Parathyroid adenoma (tissue), 2 donors: ENCODE measurements around the gene EVC.

Experiments
- H2AFZ ChIP-seq: fragments of 300-600 bp; sonication (generic); one replicate; pipeline ENCODE4 v1.7.0; 2017; ENCODE audit warnings: antibody characterized with exemption, mild to moderate bottlenecking
- H3K27ac ChIP-seq: fragments of 300-600 bp; sonication (generic); one replicate; pipeline ENCODE4 v1.7.0; 2017
- H3K27me3 ChIP-seq: fragments of 300-600 bp; sonication (generic); one replicate; pipeline ENCODE4 v1.7.0; 2017; ENCODE audit warnings: low read length; ENCODE audit not compliant: control insufficient read depth, insufficient read depth
- H3K36me3 ChIP-seq: fragments of 300-600 bp; sonication (generic); one replicate; pipeline ENCODE4 v1.7.0; 2017; ENCODE audit warnings: low read length; ENCODE audit not compliant: control insufficient read depth, insufficient read depth
- H3K4me1 ChIP-seq: fragments of 300-600 bp; sonication (generic); one replicate; pipeline ENCODE4 v1.7.0; 2017; ENCODE audit warnings: control low read depth
- H3K4me2 ChIP-seq: fragments of 300-600 bp; sonication (generic); one replicate; pipeline ENCODE4 v1.7.0; 2017; ENCODE audit warnings: low read length
- H3K4me3 ChIP-seq: fragments of 300-600 bp; sonication (generic); one replicate; pipeline ENCODE4 v1.7.0; 2017; ENCODE audit warnings: low read depth, low read length
- H3K79me2 ChIP-seq: fragments of 300-600 bp; sonication (generic); one replicate; pipeline ENCODE4 v1.7.0; 2017; ENCODE audit warnings: control low read depth
- H3K9ac ChIP-seq: fragments of 300-600 bp; sonication (generic); one replicate; pipeline ENCODE4 v1.7.0; 2017; ENCODE audit warnings: mild to moderate bottlenecking
- H3K9me3 ChIP-seq: fragments of 300-600 bp; sonication (generic); one replicate; pipeline ENCODE4 v1.7.0; 2017; ENCODE audit warnings: low read length; ENCODE audit not compliant: control insufficient read depth
- TF ChIP-seq, protein P1 (sequence below): fragments of 300-600 bp; sonication (generic); IDR thresholded peaks from one replicate; pipeline ENCODE4 v1.7.0; 2017; ENCODE audit warnings: antibody characterized with exemption, mild to moderate bottlenecking
- donor health status: primary hyperparathyroidism.

Gene EVC

DNA sequence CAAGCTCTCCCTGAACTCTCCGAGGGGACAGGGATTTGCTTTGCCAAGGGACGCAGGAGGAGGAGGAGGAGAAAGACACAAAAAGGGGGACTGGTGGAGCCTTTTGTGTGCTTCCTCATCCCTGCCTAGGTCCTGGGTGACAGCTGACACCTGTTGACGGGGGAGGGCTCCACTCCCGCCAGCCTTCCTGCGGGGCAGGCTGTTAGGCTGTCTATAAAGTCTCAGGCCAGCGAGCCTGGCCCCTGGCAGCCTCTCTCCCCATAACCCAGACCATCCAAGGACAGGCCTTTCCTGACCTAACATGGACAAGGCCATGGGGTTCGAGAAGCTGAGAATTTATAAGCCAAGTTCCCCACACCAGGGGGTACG is 1.8 kb upstream of the EVC start:
- Histone ChIP-seq H3K27ac (no peak overlapping the region), H3K79me2 (no peaks in the 10 kb centered on the region), H3K4me3 (no peak overlapping the region), H3K9ac (no peak overlapping the region), H3K4me2 (no peak overlapping the region), H3K36me3 (no peaks in the 10 kb centered on the region), H2AFZ (no peak overlapping the region), H3K27me3 (no peaks in the 10 kb centered on the region), H3K4me1 (no peaks in the 10 kb centered on the region), H3K9me3 (no peaks in the 10 kb centered on the region)
- TF ChIP-seq, protein P1, sequence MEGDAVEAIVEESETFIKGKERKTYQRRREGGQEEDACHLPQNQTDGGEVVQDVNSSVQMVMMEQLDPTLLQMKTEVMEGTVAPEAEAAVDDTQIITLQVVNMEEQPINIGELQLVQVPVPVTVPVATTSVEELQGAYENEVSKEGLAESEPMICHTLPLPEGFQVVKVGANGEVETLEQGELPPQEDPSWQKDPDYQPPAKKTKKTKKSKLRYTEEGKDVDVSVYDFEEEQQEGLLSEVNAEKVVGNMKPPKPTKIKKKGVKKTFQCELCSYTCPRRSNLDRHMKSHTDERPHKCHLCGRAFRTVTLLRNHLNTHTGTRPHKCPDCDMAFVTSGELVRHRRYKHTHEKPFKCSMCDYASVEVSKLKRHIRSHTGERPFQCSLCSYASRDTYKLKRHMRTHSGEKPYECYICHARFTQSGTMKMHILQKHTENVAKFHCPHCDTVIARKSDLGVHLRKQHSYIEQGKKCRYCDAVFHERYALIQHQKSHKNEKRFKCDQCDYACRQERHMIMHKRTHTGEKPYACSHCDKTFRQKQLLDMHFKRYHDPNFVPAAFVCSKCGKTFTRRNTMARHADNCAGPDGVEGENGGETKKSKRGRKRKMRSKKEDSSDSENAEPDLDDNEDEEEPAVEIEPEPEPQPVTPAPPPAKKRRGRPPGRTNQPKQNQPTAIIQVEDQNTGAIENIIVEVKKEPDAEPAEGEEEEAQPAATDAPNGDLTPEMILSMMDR: no peak

DNA sequence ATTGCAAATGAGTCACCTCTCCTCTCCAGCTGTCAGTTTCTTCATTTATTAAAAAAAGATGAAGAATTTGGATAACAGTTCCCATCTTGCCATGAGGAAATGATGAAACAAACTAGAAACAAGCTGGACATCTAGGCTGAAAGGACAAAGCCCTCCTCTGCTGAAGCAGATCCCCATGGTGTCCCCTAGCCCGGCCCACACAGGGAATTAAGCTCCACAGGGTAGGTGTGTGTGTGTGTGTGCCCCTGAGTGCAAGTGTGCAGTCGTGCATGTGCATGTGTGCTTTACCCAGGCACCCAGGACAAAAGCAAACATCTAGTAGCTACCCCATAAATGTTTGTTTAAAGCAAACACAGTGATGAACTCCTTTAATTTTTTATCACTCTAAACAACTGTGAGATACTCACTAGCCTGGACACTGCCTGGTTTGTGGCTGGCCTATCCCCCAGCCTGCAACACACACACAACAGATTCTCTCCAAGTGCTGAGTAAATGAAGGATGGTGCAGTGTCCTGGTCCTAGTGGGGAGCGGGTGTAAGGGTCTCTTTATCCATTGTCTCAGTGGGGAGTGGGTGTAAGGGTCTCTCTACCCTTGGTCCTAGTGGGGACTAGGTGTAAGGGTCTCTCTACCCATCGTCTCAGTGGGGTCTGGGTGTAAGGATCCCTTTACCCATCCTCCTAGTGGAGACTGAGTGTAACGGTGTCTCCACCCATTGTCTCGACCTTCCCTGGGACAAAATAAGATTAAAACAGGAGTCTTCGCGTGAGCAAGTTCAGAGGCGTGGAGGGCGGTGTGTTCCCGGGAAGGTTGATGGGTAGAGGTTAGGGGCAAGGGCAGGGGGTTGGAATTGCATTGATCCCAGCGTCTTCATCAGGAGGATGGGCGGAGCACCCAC is 688 bp upstream of the EVC start:
- Histone ChIP-seq H3K9me3 (no peaks in the 10 kb centered on the region), H3K4me3 (peak overlapping the region; percentile 39), H3K4me2 (peak overlapping the region; percentile 81), H3K36me3 (no peaks in the 10 kb centered on the region), H3K4me1 (no peaks in the 10 kb centered on the region), H3K9ac (no peak overlapping the region), H3K27me3 (no peaks in the 10 kb centered on the region), H3K79me2 (no peaks in the 10 kb centered on the region), H2AFZ (peak overlapping the region; percentile 68), H3K27ac (peak overlapping the region; percentile 39)
- TF ChIP-seq, protein P1: no peak

DNA sequence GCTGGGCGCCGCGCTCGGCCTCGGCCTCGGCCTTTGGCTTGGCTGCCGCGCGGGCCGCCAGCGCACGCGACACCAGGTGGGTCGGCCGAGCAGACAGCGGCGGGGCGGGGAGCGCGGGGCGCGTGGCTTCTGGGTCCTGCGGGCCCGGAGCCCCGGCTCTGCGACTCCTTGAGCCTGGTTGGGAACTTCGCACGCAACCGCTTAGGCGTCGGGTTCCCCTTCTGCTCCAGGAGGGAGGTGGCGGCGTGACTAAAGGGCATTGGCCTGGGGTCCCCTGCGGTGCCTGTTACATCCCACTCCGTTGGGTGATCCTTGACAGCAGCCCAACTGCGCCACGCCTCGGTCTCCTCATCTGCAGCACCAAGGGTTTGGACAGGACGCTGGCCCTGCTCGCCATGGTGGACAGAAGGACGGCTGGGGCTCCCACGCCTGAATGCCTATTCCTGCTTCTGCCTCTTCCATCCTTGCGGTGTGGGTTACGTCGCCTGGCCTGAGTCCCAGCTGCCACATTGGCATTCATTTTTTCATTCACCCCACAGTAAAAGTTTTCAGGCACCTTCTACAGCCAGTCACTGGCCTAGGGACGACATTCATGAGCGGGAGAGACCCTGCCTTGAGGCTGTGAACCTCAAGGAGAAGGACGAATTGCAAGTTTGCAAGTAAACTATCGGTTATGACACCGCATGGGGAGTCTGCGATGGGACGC is 631 bp downstream of the EVC start:
- H3K9ac ChIP-seq: no peak overlapping the region

DNA sequence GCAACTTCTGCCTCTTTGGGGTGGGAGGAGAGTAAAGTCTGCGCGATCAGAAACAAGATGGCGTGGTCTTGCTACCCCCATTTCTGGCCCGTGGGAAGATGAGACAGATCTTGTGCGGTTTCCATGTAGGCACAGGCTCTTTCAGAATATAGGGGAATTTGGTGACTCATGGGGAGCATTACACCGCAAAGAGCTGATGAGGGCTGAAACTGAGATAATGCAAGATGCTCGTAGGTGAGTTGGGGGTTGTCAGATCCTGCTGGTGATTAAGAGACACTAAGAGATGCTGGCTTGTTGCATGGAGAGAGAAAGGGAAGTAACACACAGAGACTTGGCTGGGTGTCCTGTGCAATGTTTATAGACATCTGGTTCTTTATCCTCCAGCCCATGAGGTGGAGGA is 1.5 kb downstream of the EVC start:
- no peak overlapping the region for H3K9ac ChIP-seq
- no peak overlapping the region for H3K4me3 ChIP-seq
- no peaks in the 10 kb centered on the region for H3K4me1 ChIP-seq
- H3K79me2 ChIP-seq: no peaks in the 10 kb centered on the region
- no peak overlapping the region for H3K27ac ChIP-seq
- no peaks in the 10 kb centered on the region for H3K36me3 ChIP-seq
- H3K9me3 ChIP-seq: no peaks in the 10 kb centered on the region
- no peaks in the 10 kb centered on the region for H3K27me3 ChIP-seq
- no peak overlapping the region for H2AFZ ChIP-seq
- peak overlapping the region; percentile 71 for H3K4me2 ChIP-seq
- TF ChIP-seq, protein P1: no peak

More for the DNA sequence above, 631 bp downstream of the EVC start:
- Histone ChIP-seq H3K27ac (no peak overlapping the region), H3K9me3 (no peaks in the 10 kb centered on the region), H3K27me3 (no peaks in the 10 kb centered on the region), H2AFZ (peak overlapping the region; percentile 50), H3K36me3 (no peaks in the 10 kb centered on the region), H3K79me2 (no peaks in the 10 kb centered on the region), H3K4me3 (peak overlapping the region; percentile 45), H3K4me2 (peak overlapping the region; percentile 71), H3K4me1 (no peaks in the 10 kb centered on the region)
- TF ChIP-seq, protein P1: no peak
